Spleen (tissue), 11 donors: Measurements from ENCODE around the gene ANKS1B. TPM values are rescaled to one million over a fixed set of nuclear protein-coding genes. Genes with fewer than 3 reads are reported as not detected.

Source experiments
- DNase-seq: peaks from one replicate; pipeline ENCODE4 v3.0.0-alpha.2; 2020
- H3K27ac ChIP-seq, 8 donors: fragments of 200-600 bp; sonication (generic) in 7 of 8; 1 replicate in 4 of 8; 2 replicates in 4 of 8; pipeline versions ENCODE4 v1.5.0 to v1.8.0; 2016 to 2021; ENCODE audit warnings: inconsistent platforms in 4 of 8, mild to moderate bottlenecking in 4 of 8, moderate library complexity in 1 of 8
- H3K27me3 ChIP-seq, 7 donors: fragments of 200-600 bp; sonication (generic) in 6 of 7; replicated peaks in 1 of 7; 1 replicate in 4 of 7; 2 replicates in 3 of 7; pipeline versions ENCODE4 v1.5.0 to v1.8.0; 2016 to 2021; ENCODE audit warnings: inconsistent platforms in 3 of 7, mild to moderate bottlenecking in 1 of 7
- H3K36me3 ChIP-seq, 6 donors: fragments of 200-600 bp; sonication (generic) in 5 of 6; 1 replicate in 4 of 6; 2 replicates in 2 of 6; pipeline versions ENCODE4 v1.5.0 to v1.8.0; 2016 to 2021; ENCODE audit warnings: inconsistent platforms in 2 of 6
- H3K4me1 ChIP-seq, 6 donors: fragments of 200-600 bp; sonication (generic) in 5 of 6; 1 replicate in 3 of 6; 2 replicates in 3 of 6; pipeline versions ENCODE4 v1.5.0 to v1.8.0; 2016 to 2021; ENCODE audit warnings: inconsistent platforms in 3 of 6
- H3K4me3 ChIP-seq, 8 donors: fragments of 200-600 bp; sonication (generic) in 7 of 8; 1 replicate in 4 of 8; 2 replicates in 4 of 8; pipeline versions ENCODE4 v1.5.0 to v1.8.0; 2016 to 2021; ENCODE audit warnings: inconsistent platforms in 4 of 8, mild to moderate bottlenecking in 4 of 8, moderate library complexity in 2 of 8
- H3K9me3 ChIP-seq, 8 donors: fragments of 200-600 bp; sonication (generic) in 7 of 8; 1 replicate in 4 of 8; 2 replicates in 4 of 8; pipeline versions ENCODE4 v1.5.0 to v1.8.0; 2016 to 2021; ENCODE audit warnings: inconsistent platforms in 4 of 8
- CTCF ChIP-seq, 11 experiments: fragments of 200-600 bp in 7 of 11; fragments of 450-650 bp in 4 of 11; sonication (generic) in 4 of 11; IDR thresholded peaks in 8 of 11; conservative IDR thresholded peaks in 3 of 11; 1 replicate in 7 of 11; 2 replicates in 4 of 11; pipeline versions ENCODE4 v1.4.0 to v1.8.0; 2016 to 2021; ENCODE audit warnings: antibody characterized with exemption in 11 of 11, inconsistent platforms in 4 of 11, mild to moderate bottlenecking in 1 of 11
- POLR2A ChIP-seq, 3 donors: fragments of 450-650 bp; IDR thresholded peaks; one replicate each; pipeline ENCODE4 v1.5.1; 2017; ENCODE audit warnings: antibody characterized with exemption in 3 of 3, mild to moderate bottlenecking in 1 of 3
- POLR2AphosphoS5 ChIP-seq, 3 donors: sonication (generic); formaldehyde crosslinking; IDR thresholded peaks; one replicate each; pipeline ENCODE4 v1.5.1; 2017; ENCODE audit warnings: antibody characterized with exemption in 3 of 3
- WGBS, 5 donors: extraction: QIAGEN DNeasy Blood & Tissue Kit in 3 of 5; methylation state at CpG; one replicate each; pipeline versions ENCODE4 v1.1.5 to v1.1.7; 2013 to 2018; 5-methylcytosine and 5-hydroxymethylcytosine counted together
- intact Hi-C: fragments of 100-400 bp; cut with DNase I; formaldehyde crosslinking; loops from one replicate; pipeline ENCODE4 v1.15.0; 2023; ENCODE audit warnings: low total_unique reads
- polyA plus RNA-seq, 3 donors: library from polyadenylated mRNA; stranded (reverse); fragments of 200-250 nt; gene quantifications; one replicate each; pipeline ENCODE4 v1.2.1, GENCODE V29; 2013
- total RNA-seq, 7 donors: library from RNA; depleted of rRNA in 3 of 7; stranded (reverse); fragments of >200 nt in 3 of 7; fragmentation: NEBNext Ultra II Directional in 4 of 7; extraction: Animal tissue kit (Norgen Biotek cat#: 25700) in 4 of 7; gene quantifications; one replicate each; pipeline versions ENCODE4 v1.1.0 to v1.2.1, GENCODE V29; 2016 to 2021
- donor health status: healthy with polysubstance abuse.
- donor health status: DM: no; HTN: no; CAD: no; lungs with moderate emphysema.
- donor health status: DM: no; HTN: no; CAD: no.
- donor health status: Bipolar disorder and iron deficiency.
- donor health status: healthy.
- donor health status: DM: no; HTN: no; CAD: no.
- donor health status: DM: yes; HTN: yes; CAD: no.

The ANKS1B gene
- total and polyA plus RNA-seq, 10 donors, result 0.21 to 8.0 (median 4.2) TPM

GRCh38 chr12:98735821-98736220 lies 1248.9 kb downstream of the ANKS1B start:
- TF ChIP-seq CTCF (IDR thresholded peaks at IDR 0.05 in 8 of 11, conservative IDR thresholded peaks at IDR 0.05 in 3 of 11), result no peak
- H3K36me3 ChIP-seq, result peaks cover 0 to 68% (median 28%) of the 10 kb centered on the region in 6 donors
- intact Hi-C loops, result no loop called here
- H3K27me3 ChIP-seq, result no peaks in the 10 kb centered on the region
- WGBS, 5 donors, result 91 to 98% (median 96%) methylated on average over 6 of the region's 6 CpGs
- DNase-seq, result no peak
- H3K4me3 ChIP-seq, result no peak overlapping the region
- peaks cover 0 to 4% (median 0%) of the 10 kb centered on the region in 8 donors for H3K9me3 ChIP-seq
- no peak overlapping the region for H3K27ac ChIP-seq
- no peaks in the 10 kb centered on the region for H3K4me1 ChIP-seq

- H3K9me3 ChIP-seq, result no peaks in the 10 kb centered on the region
- intact Hi-C loops, result no loop called here
- H3K4me1 ChIP-seq, result no peaks in the 10 kb centered on the region
- no peak for DNase-seq
- TF ChIP-seq POLR2A (IDR thresholded peaks at IDR 0.05) (no peak), POLR2AphosphoS5 (IDR thresholded peaks at IDR 0.05) (no peak), CTCF (IDR thresholded peaks at IDR 0.05 in 8 of 11, conservative IDR thresholded peaks at IDR 0.05 in 3 of 11) (no peak)
- H3K27ac ChIP-seq, result no peak overlapping the region
- no peak overlapping the region for H3K4me3 ChIP-seq
- peaks cover 0 to 88% (median 42%) of the 10 kb centered on the region in 6 donors for H3K36me3 ChIP-seq
- no peaks in the 10 kb centered on the region for H3K27me3 ChIP-seq
Observed at GRCh38 chr12:98733667-98734350, 1250.9 kb downstream of the ANKS1B start.

- TF ChIP-seq CTCF (IDR thresholded peaks at IDR 0.05 in 8 of 11, conservative IDR thresholded peaks at IDR 0.05 in 3 of 11) (no peak), POLR2AphosphoS5 (IDR thresholded peaks at IDR 0.05) (no peak), POLR2A (IDR thresholded peaks at IDR 0.05) (no peak)
- peaks cover 0 to 100% (median 65%) of the 10 kb centered on the region in 6 donors for H3K36me3 ChIP-seq
- no peaks in the 10 kb centered on the region for H3K4me1 ChIP-seq
- DNase-seq, result no peak
- no peak overlapping the region for H3K27ac ChIP-seq
- no peaks in the 10 kb centered on the region for H3K9me3 ChIP-seq
- intact Hi-C loops, result no loop called here
- H3K27me3 ChIP-seq, result no peaks in the 10 kb centered on the region
- no peak overlapping the region for H3K4me3 ChIP-seq
Observed at GRCh38 chr12:98730412-98730811, 1254.3 kb downstream of the ANKS1B start.

GRCh38 chr12:98727196-98727595 lies 1257.5 kb downstream of the ANKS1B start:
- Histone ChIP-seq H3K27me3 (no peaks in the 10 kb centered on the region), H3K36me3 (peaks cover 0 to 100% (median 70%) of the 10 kb centered on the region in 6 donors), H3K27ac (no peak overlapping the region), H3K4me3 (no peak overlapping the region), H3K4me1 (no peaks in the 10 kb centered on the region), H3K9me3 (no peaks in the 10 kb centered on the region)
- no peak for TF ChIP-seq POLR2AphosphoS5 (IDR thresholded peaks at IDR 0.05)
- TF ChIP-seq POLR2A (IDR thresholded peaks at IDR 0.05), result no peak
- TF ChIP-seq CTCF (IDR thresholded peaks at IDR 0.05 in 8 of 11, conservative IDR thresholded peaks at IDR 0.05 in 3 of 11), result no peak
- DNase-seq, result no peak
- 70 to 83% (median 80%) methylated on average over 5 of the region's 5 CpGs for WGBS, 5 donors
- intact Hi-C loops, result no loop called here
